Left kidney (tissue), 1 donor: ENCODE measurements around the gene HNRNPL. TPM values are rescaled to one million over a fixed set of nuclear protein-coding genes. Genes with fewer than 3 reads are reported as not detected.

ENCODE experiments used
- polyA plus RNA-seq: library from polyadenylated mRNA; unstranded; fragments of 120-200 nt; gene quantifications from one replicate; pipeline ENCODE4 v1.2.1, GENCODE V29; 2013; ENCODE audit not compliant: insufficient read length

HNRNPL gene
- polyA plus RNA-seq, 1 donor = 538 TPM

Other genes starting within 250 kb of the HNRNPL start
- gene MAP4K1, start 232.0 kb downstream of the HNRNPL start, polyA plus RNA-seq = 3.9 TPM
- gene EIF3K, start 230.8 kb downstream of the HNRNPL start, polyA plus RNA-seq = 318 TPM
- 654 TPM for gene ACTN4, start 202.3 kb downstream of the HNRNPL start, polyA plus RNA-seq
- gene CAPN12, start 105.5 kb downstream of the HNRNPL start, polyA plus RNA-seq = 8.0 TPM
- 0.70 TPM for gene LGALS7, start 76.5 kb downstream of the HNRNPL start, polyA plus RNA-seq
- gene LGALS7B, start 60.8 kb downstream of the HNRNPL start, polyA plus RNA-seq = not detected
- gene LGALS4, start 37.0 kb downstream of the HNRNPL start, polyA plus RNA-seq = 2.0 TPM
- 129 TPM for gene ECH1, start 18.2 kb downstream of the HNRNPL start, polyA plus RNA-seq
- 7.4 TPM for gene RINL, start 28.3 kb upstream of the HNRNPL start, polyA plus RNA-seq
- gene SIRT2, start 49.6 kb upstream of the HNRNPL start, polyA plus RNA-seq = 41.7 TPM
- gene NFKBIB, start 50.0 kb upstream of the HNRNPL start, polyA plus RNA-seq = 6.8 TPM
- 0.95 TPM for gene CCER2, start 62.2 kb upstream of the HNRNPL start, polyA plus RNA-seq
- gene SARS2, start 80.8 kb upstream of the HNRNPL start, polyA plus RNA-seq = 56.4 TPM
- gene MRPS12, start 81.0 kb upstream of the HNRNPL start, polyA plus RNA-seq = 16.2 TPM
- 88.0 TPM for gene FBXO17, start 125.8 kb upstream of the HNRNPL start, polyA plus RNA-seq
- gene FBXO27, start 182.6 kb upstream of the HNRNPL start, polyA plus RNA-seq = 8.4 TPM
- gene ACP7, start 234.4 kb upstream of the HNRNPL start, polyA plus RNA-seq = 0.78 TPM